HepG2 (cell line): ENCODE results near the gene ARHGAP26. TPM values are rescaled to one million over a fixed set of nuclear protein-coding genes. Genes with fewer than 3 reads are reported as not detected.

ENCODE experiments used
- ATAC-seq: fragments of 200-7000 bp; cut with Tn5 transposase; 3 replicates; pipeline ENCODE4 v1.9.1; 2020; ENCODE audit warnings: mild to moderate bottlenecking, moderate library complexity
- BruUV-seq: library from RNA; stranded (reverse); fragments of 400-500 nt; replicated peaks from 2 replicates; lab custom pipeline; 2021; lab: Mats Ljungman, UMichigan
- CTCF ChIA-PET: fragments of 300-600 bp; formaldehyde crosslinking; extraction: SDS; loops from one replicate; lab custom pipeline; 2021; ENCODE audit warnings: low total read pairs, inconsistent platforms, low intra/inter-chr PET ratio; lab: Yijun Ruan, JAX
- POLR2A ChIA-PET: fragments of 350-600 bp; sonication (Branson Sonifier 250); formaldehyde crosslinking; loops from one replicate; lab custom pipeline; 2020; ENCODE audit warnings: antibody characterized with exemption, inconsistent platforms; lab: Yijun Ruan, JAX
- DNase-seq: peaks from one replicate; pipeline ENCODE4 v3.0.0-alpha.2; 2015; ENCODE audit warnings: low spot score
- FAIRE-seq: peaks from 3 replicates; lab custom pipeline; 2011; peaks lifted over from hg19 to GRCh38; lab: Jason Lieb, UNC
- H2AFZ ChIP-seq: one replicate; pipeline ENCODE4 v1.6.1; 2011; ENCODE audit warnings: low read length, inconsistent platforms
- H3K27ac ChIP-seq: fragments of 300-600 bp; 3 replicates; pipeline ENCODE4 v1.8.0; 2011; ENCODE audit warnings: mixed run types, mild to moderate bottlenecking, mixed read lengths, low read length, inconsistent platforms; ENCODE audit not compliant: insufficient read depth; ENCODE audit errors: extremely low read length
- H3K27me3 ChIP-seq, 2 experiments: fragments of 200-600 bp in 1 of 2; 2 replicates in 1 of 2; 3 replicates in 1 of 2; pipeline versions ENCODE4 v1.6.0 to v1.8.0; 2011; ENCODE audit warnings: low read length in 2 of 2, mild to moderate bottlenecking in 2 of 2, moderate library complexity in 2 of 2, inconsistent platforms in 1 of 2; ENCODE audit not compliant: insufficient read depth in 2 of 2, control insufficient read depth in 1 of 2
- H3K36me3 ChIP-seq, 2 experiments: fragments of 200-600 bp in 1 of 2; replicated peaks in 1 of 2; 2 replicates in 1 of 2; 3 replicates in 1 of 2; pipeline versions ENCODE4 v1.5.1 to v1.8.0; 2011; ENCODE audit warnings: low read length in 2 of 2, inconsistent platforms in 1 of 2; ENCODE audit not compliant: insufficient read depth in 2 of 2, control insufficient read depth in 1 of 2
- H3K4me1 ChIP-seq: 2 replicates; pipeline ENCODE4 v1.5.1; 2012; ENCODE audit warnings: low read length, inconsistent platforms; ENCODE audit not compliant: insufficient read depth
- H3K4me2 ChIP-seq: 2 replicates; pipeline ENCODE4 v1.6.0; 2011; ENCODE audit warnings: low read depth, low read length, inconsistent platforms
- H3K4me3 ChIP-seq, 3 experiments: fragments of 200-600 bp in 1 of 3; sonication (generic), shearing (Covaris generic) in 1 of 3; replicated peaks in 1 of 3; 2 replicates each; pipeline ENCODE4 v1.5.1; 2011 to 2016; ENCODE audit warnings: low read length in 3 of 3, inconsistent platforms in 2 of 3, low read depth in 2 of 3, mild to moderate bottlenecking in 2 of 3, control low read depth in 1 of 3, mixed read lengths in 1 of 3; ENCODE audit not compliant: insufficient read depth in 1 of 3
- H3K79me2 ChIP-seq: one replicate; pipeline ENCODE4 v1.6.1; 2011; ENCODE audit warnings: low read length, inconsistent platforms; ENCODE audit not compliant: insufficient read depth
- H3K9ac ChIP-seq: 2 replicates; pipeline ENCODE4 v1.6.0; 2011; ENCODE audit warnings: mild to moderate bottlenecking, low read depth, low read length, inconsistent platforms; ENCODE audit not compliant: insufficient read depth
- H3K9me3 ChIP-seq: 2 replicates; pipeline ENCODE4 v1.5.1; 2012; ENCODE audit warnings: mild to moderate bottlenecking, low read length
- H4K20me1 ChIP-seq: 2 replicates; pipeline ENCODE4 v1.6.0; 2011; ENCODE audit warnings: inconsistent platforms, mild to moderate bottlenecking, low read length, moderate library complexity; ENCODE audit not compliant: insufficient read depth
- BORCS8-MEF2B ChIP-seq: sonication (generic); formaldehyde crosslinking; IDR thresholded peaks from 2 replicates; pipeline ENCODE4 v1.8.0; 2022; ENCODE audit warnings: mild to moderate bottlenecking, missing genetic modification reagents
- CHCHD3 ChIP-seq: sonication (generic); formaldehyde crosslinking; IDR thresholded peaks from 2 replicates; pipeline ENCODE4 v1.8.0; 2022; ENCODE audit warnings: mild to moderate bottlenecking, missing genetic modification reagents, moderate library complexity
- GATAD2A ChIP-seq: IDR thresholded peaks from 2 replicates; pipeline ENCODE4 v1.6.1; 2016
- GTF3A ChIP-seq: sonication (generic); formaldehyde crosslinking; conservative IDR thresholded peaks from 2 replicates; pipeline ENCODE4 v1.4.0; 2020; ENCODE audit warnings: mild to moderate bottlenecking, missing genetic modification reagents
- IRF2 ChIP-seq: IDR thresholded peaks from 2 replicates; pipeline ENCODE4 v1.6.1; 2018; ENCODE audit warnings: missing genetic modification reagents, missing compliant biosample characterization
- JUNB ChIP-seq: sonication (generic); formaldehyde crosslinking; IDR thresholded peaks from 2 replicates; pipeline ENCODE4 v1.8.0; 2022; ENCODE audit warnings: missing genetic modification reagents, mild to moderate bottlenecking, borderline replicate concordance
- KLF11 ChIP-seq: IDR thresholded peaks from 2 replicates; pipeline ENCODE4 v1.6.1; 2016; ENCODE audit warnings: missing compliant biosample characterization
- KMT2B ChIP-seq: IDR thresholded peaks from 2 replicates; pipeline ENCODE4 v1.6.1; 2016; ENCODE audit warnings: missing genetic modification reagents, missing compliant biosample characterization
- MED8 ChIP-seq: sonication (generic); formaldehyde crosslinking; IDR thresholded peaks from 2 replicates; pipeline ENCODE4 v1.8.1; 2023; ENCODE audit warnings: mild to moderate bottlenecking, missing genetic modification reagents; ENCODE audit not compliant: insufficient replicate concordance
- PAWR ChIP-seq: sonication (generic); formaldehyde crosslinking; IDR thresholded peaks from 2 replicates; pipeline ENCODE4 v1.4.0; 2020; ENCODE audit warnings: missing genetic modification reagents, mild to moderate bottlenecking, borderline replicate concordance
- PRMT3 ChIP-seq: sonication (generic); formaldehyde crosslinking; IDR thresholded peaks from 2 replicates; pipeline ENCODE4 v1.8.1; 2022; ENCODE audit warnings: low read depth, mild to moderate bottlenecking, moderate library complexity, missing genetic modification reagents, borderline replicate concordance
- RBM39 ChIP-seq: fragments of 200-400 bp; formaldehyde crosslinking; IDR thresholded peaks from one replicate; pipeline ENCODE4 v1.6.1; 2018; ENCODE audit warnings: antibody characterized with exemption, mild to moderate bottlenecking, low read depth, low read length; ENCODE audit not compliant: poor library complexity, severe bottlenecking
- ZBTB8A ChIP-seq: sonication (generic); formaldehyde crosslinking; IDR thresholded peaks from 2 replicates; pipeline ENCODE4 v1.4.0; 2020; ENCODE audit warnings: mild to moderate bottlenecking, low read depth, missing genetic modification reagents, borderline replicate concordance
- ZNF34 ChIP-seq: sonication (generic); formaldehyde crosslinking; IDR thresholded peaks from 2 replicates; pipeline ENCODE4 v1.4.0; 2020; ENCODE audit warnings: mild to moderate bottlenecking, missing genetic modification reagents, borderline replicate concordance
- ZNF530 ChIP-seq: sonication (generic); formaldehyde crosslinking; IDR thresholded peaks from 2 replicates; pipeline ENCODE4 v1.5.0; 2020; ENCODE audit warnings: low read depth, mild to moderate bottlenecking, missing genetic modification reagents
- ZNF75D ChIP-seq: sonication (generic); formaldehyde crosslinking; IDR thresholded peaks from 2 replicates; pipeline ENCODE4 v1.8.1; 2023; ENCODE audit warnings: missing genetic modification reagents, mild to moderate bottlenecking, borderline replicate concordance
- ZNF773 ChIP-seq: sonication (generic); formaldehyde crosslinking; IDR thresholded peaks from 2 replicates; pipeline ENCODE4 v1.4.0; 2020; ENCODE audit warnings: missing genetic modification reagents, borderline replicate concordance
- ZSCAN21 ChIP-seq: sonication (generic); formaldehyde crosslinking; IDR thresholded peaks from 2 replicates; pipeline ENCODE4 v1.8.0; 2022; ENCODE audit warnings: mild to moderate bottlenecking, missing genetic modification reagents, moderate library complexity, borderline replicate concordance
- ZUFSP ChIP-seq: sonication (generic); formaldehyde crosslinking; IDR thresholded peaks from 2 replicates; pipeline ENCODE4 v1.9.0; 2021; ENCODE audit warnings: missing genetic modification reagents, mild to moderate bottlenecking, borderline replicate concordance
- WGBS: methylation state at CpG from one replicate; pipeline ENCODE4 v1.1.6; 2017; ENCODE audit warnings: low lambda C conversion rate; 5-methylcytosine and 5-hydroxymethylcytosine counted together
- in situ Hi-C: cut with HindIII; loops from 2 replicates; pipeline ENCODE4 v1.10.0; 2017; ENCODE audit warnings: low pct_unique_long_range_greater_than_20kb; ENCODE audit not compliant: extremely low pct_ligation_motif_present
- intact Hi-C: fragments of 100-400 bp; cut with micrococcal nuclease; formaldehyde crosslinking; loops from one replicate; pipeline ENCODE4 v1.10.0; 2022; ENCODE audit not compliant: unreplicated experiment
- polyA plus RNA-seq, 8 experiments: library from polyadenylated mRNA; depleted of rRNA in 3 of 8; stranded (reverse) in 7 of 8; unstranded in 1 of 8; fragments of >200 nt; fragmentation: Illumina TruSeq in 4 of 8; extraction: Trizol in 4 of 8; gene quantifications; 2 replicates each; pipeline versions ENCODE4 v1.2.1 to v1.2.3, GENCODE V29; 2011 to 2016; ENCODE audit warnings: low read depth in 4 of 8, missing spikeins in 1 of 8, mixed read lengths in 1 of 8; ENCODE audit not compliant: insufficient read depth in 1 of 8
- total RNA-seq, 5 experiments: library from RNA; depleted of rRNA; stranded (reverse); fragments of >200 nt; fragmentation: Illumina TruSeq; extraction: Trizol; gene quantifications; 2 replicates each; pipeline ENCODE4 v1.2.3, GENCODE V29; 2016; ENCODE audit warnings: low read depth in 1 of 5

ARHGAP26 gene
- total and polyA plus RNA-seq, 2 of the 13 experiments (the other 11 are each of a cell fraction or from before 2014, with no cell fraction given), result 9.6 to 18.2 TPM

GRCh38 chr5:142841511-142842265 is 71.5 kb downstream of the ARHGAP26 start:
- no peaks in the 10 kb centered on the region for H4K20me1 ChIP-seq
- in situ Hi-C loops (no loop called here), intact Hi-C loops (no loop called here)
- no peaks in the 10 kb centered on the region for H3K36me3 ChIP-seq
- H3K9me3 ChIP-seq, result no peaks in the 10 kb centered on the region
- no peak overlapping the region for H2AFZ ChIP-seq
- WGBS, result 91% methylated on average over 5 of the region's 6 CpGs
- POLR2A ChIA-PET, result no interaction called here
- no peak for TF ChIP-seq ZSCAN21 (CRISPR knock-in tag)
- TF ChIP-seq JUNB (CRISPR knock-in tag), result no peak
- TF ChIP-seq KLF11 (CRISPR knock-in tag), result no peak
- no peak for TF ChIP-seq GATAD2A (CRISPR knock-in tag)
- no peak for TF ChIP-seq ZNF530 (CRISPR knock-in tag)
- no peak for TF ChIP-seq ZBTB8A
- no peak for TF ChIP-seq BORCS8-MEF2B
- TF ChIP-seq GTF3A (CRISPR knock-in tag), result no peak
- no peak for TF ChIP-seq KMT2B
- TF ChIP-seq ZNF75D (CRISPR knock-in tag), result no peak
- TF ChIP-seq IRF2 (CRISPR knock-in tag), result no peak
- no peak for TF ChIP-seq MED8
- no peak for TF ChIP-seq ZNF773 (CRISPR knock-in tag)
- no peak for TF ChIP-seq ZUFSP
- no peak for TF ChIP-seq ZNF34 (CRISPR knock-in tag)
- TF ChIP-seq CHCHD3 (CRISPR knock-in tag), result no peak
- no peak for TF ChIP-seq RBM39
- TF ChIP-seq PRMT3 (CRISPR knock-in tag), result no peak
- TF ChIP-seq PAWR (CRISPR knock-in tag), result no peak
- TF ChIP-seq, all 625 proteins: peak for 0
- BruUV-seq, result no TSS peak
- no peak overlapping the region for H3K27ac ChIP-seq
- ATAC-seq, result no peak
- H3K4me2 ChIP-seq, result no peak overlapping the region
- peaks cover 57% of the 10 kb centered on the region for H3K4me1 ChIP-seq
- DNase-seq, result no peak
- H3K27me3 ChIP-seq, result no peaks in the 10 kb centered on the region
- peaks cover 45% of the 10 kb centered on the region for H3K79me2 ChIP-seq
- no peak for FAIRE-seq
- no peak overlapping the region for H3K4me3 ChIP-seq
- no peak overlapping the region for H3K9ac ChIP-seq
- CTCF ChIA-PET, result no interaction called here
